GM19397 (cell line): Measurements from ENCODE around the gene MTHFS.
A peak's percentile ranks its signal among the peaks of the same experiment; 100 is the strongest.
"Not testable (repeated sequence)": the region's sequence is repeated elsewhere in the genome, so short reads cannot be mapped to it uniquely, and the experiment has no call there.

Experiments
- ATAC-seq: cut with Tn5 transposase; IDR thresholded peaks from one replicate; pipeline ENCODE4 v1.9.1; 2021; ENCODE audit warnings: mild to moderate bottlenecking, moderate library complexity; ENCODE audit not compliant: unreplicated experiment

The MTHFS gene

GRCh38 chr15:79916502-79917132, 19.8 kb upstream of the MTHFS start:
- no peak for ATAC-seq

- ATAC-seq, result not testable (repeated sequence)
Measured at GRCh38 chr15:79915776-79916501, 19.1 kb upstream of the MTHFS start.

GRCh38 chr15:79914728-79915127, 17.9 kb upstream of the MTHFS start:
- no peak for ATAC-seq

GRCh38 chr15:79909556-79910335, 12.9 kb upstream of the MTHFS start:
- ATAC-seq, result peak; percentile 57

- ATAC-seq, result no peak
Measured at GRCh38 chr15:79904271-79904670, 7.5 kb upstream of the MTHFS start.

GRCh38 chr15:79903626-79904025, 6.8 kb upstream of the MTHFS start:
- ATAC-seq, result no peak

GRCh38 chr15:79903144-79903543, 6.3 kb upstream of the MTHFS start:
- no peak for ATAC-seq

- no peak for ATAC-seq
Measured at GRCh38 chr15:79901958-79902357, 5.1 kb upstream of the MTHFS start.

- not testable (repeated sequence) for ATAC-seq
Measured at GRCh38 chr15:79900818-79901378, 4.1 kb upstream of the MTHFS start.

- no peak for ATAC-seq
Measured at GRCh38 chr15:79900087-79900486, 3.3 kb upstream of the MTHFS start.

- ATAC-seq, result not testable (repeated sequence)
Measured at GRCh38 chr15:79898786-79899185, 2.0 kb upstream of the MTHFS start.

- ATAC-seq, result no peak
Measured at GRCh38 chr15:79898369-79898768, 1.6 kb upstream of the MTHFS start.

- ATAC-seq, result no peak
Measured at GRCh38 chr15:79897701-79898113, 893 bp upstream of the MTHFS start.

GRCh38 chr15:79897380-79897678, 515 bp upstream of the MTHFS start:
- no peak for ATAC-seq

- ATAC-seq, result peak; percentile 40
Measured at GRCh38 chr15:79896131-79896633, 632 bp downstream of the MTHFS start.

- no peak for ATAC-seq
Measured at GRCh38 chr15:79887054-79887930, 9.5 kb downstream of the MTHFS start.

- ATAC-seq, result no peak
Measured at GRCh38 chr15:79886124-79886523, 10.7 kb downstream of the MTHFS start.

GRCh38 chr15:79884204-79884596, 12.6 kb downstream of the MTHFS start:
- no peak for ATAC-seq

- ATAC-seq, result no peak
Measured at GRCh38 chr15:79883579-79884203, 13.1 kb downstream of the MTHFS start.

GRCh38 chr15:79881668-79882067, 15.1 kb downstream of the MTHFS start:
- ATAC-seq, result no peak
